DND-41 (cell line): ENCODE measurements around the gene KIF14.

ENCODE experiments used
- EZH2 ChIP-seq: IDR thresholded peaks from 3 replicates; pipeline ENCODE4 v1.6.1; 2012; ENCODE audit warnings: borderline replicate concordance, low read depth, mild to moderate bottlenecking, moderate library complexity, low read length, inconsistent platforms; ENCODE audit not compliant: severe bottlenecking
- TF ChIP-seq, protein P1 (sequence below): IDR thresholded peaks from 2 replicates; pipeline ENCODE4 v1.5.1; 2012; ENCODE audit warnings: borderline replicate concordance, low read length, moderate library complexity, mild to moderate bottlenecking; ENCODE audit not compliant: poor library complexity, severe bottlenecking; ENCODE audit errors: extremely low read depth

DNA sequence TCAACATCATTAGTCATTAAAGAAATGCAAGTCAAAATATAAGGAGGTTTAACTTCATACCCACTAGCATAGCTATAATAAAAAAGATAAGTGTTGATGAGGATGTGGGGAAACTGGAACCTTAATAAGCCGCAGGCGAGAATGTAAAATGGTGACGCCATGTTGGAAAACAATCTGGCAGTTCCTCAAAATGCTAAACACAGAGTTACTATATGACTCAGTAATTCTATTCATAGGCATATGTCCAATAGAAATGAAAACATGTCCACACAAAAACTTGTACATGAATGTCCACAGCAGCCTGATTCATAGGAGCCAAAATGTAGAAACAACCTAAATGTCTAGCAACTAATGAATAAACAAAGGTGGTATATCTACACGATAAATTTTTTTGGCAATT is 26.0 kb upstream of the KIF14 start:
- TF ChIP-seq, protein P1, sequence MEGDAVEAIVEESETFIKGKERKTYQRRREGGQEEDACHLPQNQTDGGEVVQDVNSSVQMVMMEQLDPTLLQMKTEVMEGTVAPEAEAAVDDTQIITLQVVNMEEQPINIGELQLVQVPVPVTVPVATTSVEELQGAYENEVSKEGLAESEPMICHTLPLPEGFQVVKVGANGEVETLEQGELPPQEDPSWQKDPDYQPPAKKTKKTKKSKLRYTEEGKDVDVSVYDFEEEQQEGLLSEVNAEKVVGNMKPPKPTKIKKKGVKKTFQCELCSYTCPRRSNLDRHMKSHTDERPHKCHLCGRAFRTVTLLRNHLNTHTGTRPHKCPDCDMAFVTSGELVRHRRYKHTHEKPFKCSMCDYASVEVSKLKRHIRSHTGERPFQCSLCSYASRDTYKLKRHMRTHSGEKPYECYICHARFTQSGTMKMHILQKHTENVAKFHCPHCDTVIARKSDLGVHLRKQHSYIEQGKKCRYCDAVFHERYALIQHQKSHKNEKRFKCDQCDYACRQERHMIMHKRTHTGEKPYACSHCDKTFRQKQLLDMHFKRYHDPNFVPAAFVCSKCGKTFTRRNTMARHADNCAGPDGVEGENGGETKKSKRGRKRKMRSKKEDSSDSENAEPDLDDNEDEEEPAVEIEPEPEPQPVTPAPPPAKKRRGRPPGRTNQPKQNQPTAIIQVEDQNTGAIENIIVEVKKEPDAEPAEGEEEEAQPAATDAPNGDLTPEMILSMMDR = no peak
- no peak for TF ChIP-seq EZH2
